ENCODE results near the gene NPM1. TPM values are rescaled to one million over a fixed set of nuclear protein-coding genes. Genes with fewer than 3 reads are reported as not detected.

Gene NPM1
- total and polyA plus RNA-seq, 2 of the 13 experiments (the other 11 are each of a cell fraction or from before 2014, with no cell fraction given) = 2,047 to 3,353 TPM

- FAIRE-seq (no peak), ATAC-seq (peak; percentile 62), DNase-seq (ENCODE audit: low spot score) (peak; percentile 56)
- peaks cover 51% of the 10 kb centered on the region for H4K20me1 ChIP-seq (ENCODE audit: insufficient read depth, low read length)
- no peaks in the 10 kb centered on the region for H3K9me3 ChIP-seq (ENCODE audit: low read length)
- peaks cover 8 to 23% of the 10 kb centered on the region in 2 experiments for H3K36me3 ChIP-seq (replicated peaks in 1 of 2; ENCODE audit: control insufficient read depth in 1 of 2, insufficient read depth in 2 of 2, low read length in 2 of 2)
- in situ Hi-C loops (cut with HindIII; ENCODE audit: extremely low pct_ligation_motif_present, low pct_unique_long_range_greater_than_20kb) (no loop called here), intact Hi-C loops (cut with micrococcal nuclease; ENCODE audit: unreplicated experiment) (no loop called here)
- WGBS (ENCODE audit: low lambda C conversion rate) = 0% methylated on average over 8 of the region's 56 CpGs
- H3K27ac ChIP-seq (ENCODE audit: extremely low read length, insufficient read depth, low read length) = peak overlapping the region; percentile 88
- H3K4me1 ChIP-seq (ENCODE audit: insufficient read depth, low read length) = peaks cover 40% of the 10 kb centered on the region
- no peak overlapping the region for H2AFZ ChIP-seq (ENCODE audit: low read length)
- H3K27me3 ChIP-seq (ENCODE audit: control insufficient read depth in 1 of 2, insufficient read depth in 2 of 2, low read length in 2 of 2) = peaks cover 0 to under 1% of the 10 kb centered on the region in 2 experiments; a peak in 1 of 5 replicates
- peak overlapping the region; percentile 88 to 93 (median 92) for H3K4me3 ChIP-seq (replicated peaks in 1 of 3; ENCODE audit: insufficient read depth in 1 of 3, low read depth in 2 of 3, low read length in 3 of 3)
- CTCF ChIA-PET (ENCODE audit: low intra/inter-chr PET ratio, low total read pairs) = no interaction called here
- peak overlapping the region; percentile 96 for H3K9ac ChIP-seq (ENCODE audit: insufficient read depth, low read depth, low read length)
- BruUV-seq (replicated peaks) = no TSS peak
- peaks cover 58% of the 10 kb centered on the region for H3K79me2 ChIP-seq (ENCODE audit: insufficient read depth, low read length)
- POLR2A ChIA-PET = interaction anchor here (1.1 to 2.7 kb wide), 4 partner anchors 11 to 619 kb away, joined by 3 to 13 read pairs (median 6); partner anchors contain the start of genes FBXW11 and FGF18
- H3K4me2 ChIP-seq (ENCODE audit: low read depth, low read length) = peak overlapping the region; percentile 94
- TF ChIP-seq KLF15 (CRISPR knock-in tag; IDR thresholded peaks at IDR 0.05; ENCODE audit: borderline replicate concordance) = peak; percentile 74; the same call in 1 of the 2 replicates
- TF ChIP-seq, protein P1, sequence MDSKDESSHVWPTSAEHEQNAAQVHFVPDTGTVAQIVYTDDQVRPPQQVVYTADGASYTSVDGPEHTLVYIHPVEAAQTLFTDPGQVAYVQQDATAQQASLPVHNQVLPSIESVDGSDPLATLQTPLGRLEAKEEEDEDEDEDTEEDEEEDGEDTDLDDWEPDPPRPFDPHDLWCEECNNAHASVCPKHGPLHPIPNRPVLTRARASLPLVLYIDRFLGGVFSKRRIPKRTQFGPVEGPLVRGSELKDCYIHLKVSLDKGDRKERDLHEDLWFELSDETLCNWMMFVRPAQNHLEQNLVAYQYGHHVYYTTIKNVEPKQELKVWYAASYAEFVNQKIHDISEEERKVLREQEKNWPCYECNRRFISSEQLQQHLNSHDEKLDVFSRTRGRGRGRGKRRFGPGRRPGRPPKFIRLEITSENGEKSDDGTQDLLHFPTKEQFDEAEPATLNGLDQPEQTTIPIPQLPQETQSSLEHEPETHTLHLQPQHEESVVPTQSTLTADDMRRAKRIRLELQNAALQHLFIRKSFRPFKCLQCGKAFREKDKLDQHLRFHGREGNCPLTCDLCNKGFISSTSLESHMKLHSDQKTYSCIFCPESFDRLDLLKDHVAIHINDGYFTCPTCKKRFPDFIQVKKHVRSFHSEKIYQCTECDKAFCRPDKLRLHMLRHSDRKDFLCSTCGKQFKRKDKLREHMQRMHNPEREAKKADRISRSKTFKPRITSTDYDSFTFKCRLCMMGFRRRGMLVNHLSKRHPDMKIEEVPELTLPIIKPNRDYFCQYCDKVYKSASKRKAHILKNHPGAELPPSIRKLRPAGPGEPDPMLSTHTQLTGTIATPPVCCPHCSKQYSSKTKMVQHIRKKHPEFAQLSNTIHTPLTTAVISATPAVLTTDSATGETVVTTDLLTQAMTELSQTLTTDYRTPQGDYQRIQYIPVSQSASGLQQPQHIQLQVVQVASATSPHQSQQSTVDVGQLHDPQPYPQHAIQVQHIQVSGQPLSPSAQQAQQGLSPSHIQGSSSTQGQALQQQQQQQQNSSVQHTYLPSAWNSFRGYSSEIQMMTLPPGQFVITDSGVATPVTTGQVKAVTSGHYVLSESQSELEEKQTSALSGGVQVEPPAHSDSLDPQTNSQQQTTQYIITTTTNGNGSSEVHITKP (CRISPR knock-in tag; IDR thresholded peaks at IDR 0.05; ENCODE audit: low read depth) = no peak
- peak; percentile 72; the same call in 1 of the 2 replicates for TF ChIP-seq ZNF441 (CRISPR knock-in tag; IDR thresholded peaks at IDR 0.05; ENCODE audit: borderline replicate concordance)
- TF ChIP-seq EED (CRISPR knock-in tag; IDR thresholded peaks at IDR 0.05) = peak; percentile 71; the same call in 1 of the 2 replicates
- peak; percentile 60; the same call in 1 of the 2 replicates for TF ChIP-seq ZNF672 (CRISPR knock-in tag; IDR thresholded peaks at IDR 0.05)
- peak; percentile 96 for TF ChIP-seq ARID4A (CRISPR knock-in tag; IDR thresholded peaks at IDR 0.05; ENCODE audit: borderline replicate concordance)
Observed at GRCh38 chr5:171387970-171388815, 544 bp downstream of the NPM1 start.

All from HepG2 (cell line).